Esophagus squamous epithelium (tissue), 5 donors: ENCODE data around the gene OR2AG2. TPM values are rescaled to one million over a fixed set of nuclear protein-coding genes. Genes with fewer than 3 reads are reported as not detected.
"Not testable (repeated sequence)": the region's sequence is repeated elsewhere in the genome, so short reads cannot be mapped to it uniquely, and the experiment has no call there.

Experiments used
- DNase-seq: peaks from one replicate; lab custom pipeline; 2025; lab: John Stamatoyannopoulos, UW
- H3K27ac ChIP-seq, 4 donors: fragments of 200-600 bp; sonication (generic); one replicate each; pipeline ENCODE4 v1.5.1; 2016 to 2019; ENCODE audit warnings: mild to moderate bottlenecking in 1 of 4
- H3K27me3 ChIP-seq, 4 donors: fragments of 200-600 bp; sonication (generic); 1 replicate in 3 of 4; 2 replicates in 1 of 4; pipeline versions ENCODE4 v1.5.1 to v1.6.0; 2017 to 2021; ENCODE audit warnings: antibody characterized with exemption in 1 of 4
- H3K36me3 ChIP-seq, 3 donors: fragments of 200-600 bp; sonication (generic); one replicate each; pipeline ENCODE4 v1.5.1; 2016 to 2019
- H3K4me1 ChIP-seq, 3 donors: fragments of 200-600 bp; sonication (generic); one replicate each; pipeline ENCODE4 v1.5.1; 2017 to 2019
- H3K4me3 ChIP-seq, 4 donors: fragments of 200-600 bp; sonication (generic); 1 replicate in 3 of 4; 2 replicates in 1 of 4; pipeline ENCODE4 v1.5.1; 2016 to 2019; ENCODE audit warnings: mild to moderate bottlenecking in 2 of 4, moderate library complexity in 1 of 4
- H3K9me3 ChIP-seq, 3 donors: fragments of 200-600 bp; sonication (generic); one replicate each; pipeline ENCODE4 v1.5.1; 2016 to 2019
- CTCF ChIP-seq, 6 experiments: fragments of 450-650 bp in 4 of 6; fragments of 200-600 bp in 2 of 6; sonication (generic) in 2 of 6; IDR thresholded peaks; one replicate each; pipeline ENCODE4 v1.5.1; 2016 to 2019; ENCODE audit warnings: antibody characterized with exemption in 6 of 6, mild to moderate bottlenecking in 4 of 6, moderate library complexity in 4 of 6
- POLR2A ChIP-seq, 4 donors: fragments of 450-650 bp; IDR thresholded peaks; one replicate each; pipeline ENCODE4 v1.6.1; 2017; ENCODE audit warnings: antibody characterized with exemption in 4 of 4, mild to moderate bottlenecking in 4 of 4, moderate library complexity in 3 of 4
- WGBS, 2 donors: methylation state at CpG; one replicate each; pipeline ENCODE4 v1.1.5; 2018; 5-methylcytosine and 5-hydroxymethylcytosine counted together
- intact Hi-C: fragments of 100-400 bp; cut with DNase I; formaldehyde crosslinking; loops from one replicate; pipeline ENCODE4 v1.15.0; 2022
- total RNA-seq, 4 donors: library from RNA; depleted of rRNA; stranded (reverse); fragments of >200 nt; gene quantifications; one replicate each; pipeline ENCODE4 v1.1.0, GENCODE V29; 2016
- donor health status: DM: yes; HTN: yes; CAD: no.

The OR2AG2 gene
- under 1 TPM in 3 of 4 donors, not detected in 1; 0.08 to 0.76 (median 0.13) TPM for total RNA-seq

- H3K27ac ChIP-seq = no peak within 1 kb of the TSS
- 73 to 86% methylated on average over 3 of the region's 4 CpGs for WGBS, 2 donors
- H3K36me3 ChIP-seq = no peaks in the 10 kb centered on the region
- H3K4me3 ChIP-seq = no peak within 1 kb of the TSS
- DNase-seq = no peak
- no peaks in the 10 kb centered on the region for H3K4me1 ChIP-seq
- no peaks in the 10 kb centered on the region for H3K9me3 ChIP-seq
- intact Hi-C loops = no loop called here
- no peaks in the 10 kb centered on the region for H3K27me3 ChIP-seq
- TF ChIP-seq POLR2A (IDR thresholded peaks at IDR 0.05) = no peak
- TF ChIP-seq CTCF (IDR thresholded peaks at IDR 0.05) = no peak
Measured at GRCh38 chr11:6771926-6772893, at the start of gene OR2AG2. Gene OR2AG2 (minus strand): TSS chr11:6771976. CDS start chr11:6768957, 3,019 bp downstream.

- intact Hi-C loops = no loop called here
- TF ChIP-seq CTCF (IDR thresholded peaks at IDR 0.05) = no peak
- no peak for TF ChIP-seq POLR2A (IDR thresholded peaks at IDR 0.05)
- H3K9me3 ChIP-seq = no peaks in the 10 kb centered on the region
- H3K27ac ChIP-seq = no peak overlapping the region
- 100% methylated on average over 2 of the region's 5 CpGs; no CpG with 5 or more reads in 1 of the 2 donors for WGBS, 2 donors
- H3K27me3 ChIP-seq = no peaks in the 10 kb centered on the region
- no peak overlapping the region for H3K4me3 ChIP-seq
- DNase-seq = no peak
- no peaks in the 10 kb centered on the region for H3K36me3 ChIP-seq
- H3K4me1 ChIP-seq = no peaks in the 10 kb centered on the region
Measured at GRCh38 chr11:6818967-6819366, 47.2 kb upstream of the OR2AG2 start.

GRCh38 chr11:6817694-6818093, 45.9 kb upstream of the OR2AG2 start:
- no peak for DNase-seq
- H3K27ac ChIP-seq = no peak overlapping the region
- no peak overlapping the region for H3K4me3 ChIP-seq
- no peaks in the 10 kb centered on the region for H3K36me3 ChIP-seq
- no peaks in the 10 kb centered on the region for H3K27me3 ChIP-seq
- no peaks in the 10 kb centered on the region for H3K4me1 ChIP-seq
- intact Hi-C loops = no loop called here
- no peaks in the 10 kb centered on the region for H3K9me3 ChIP-seq
- TF ChIP-seq POLR2A (IDR thresholded peaks at IDR 0.05) (no peak), CTCF (IDR thresholded peaks at IDR 0.05) (no peak)
- 53 to 57% methylated on average over 1 of the region's 1 CpG for WGBS, 2 donors

- Histone ChIP-seq H3K36me3 (no peaks in the 10 kb centered on the region), H3K9me3 (no peaks in the 10 kb centered on the region), H3K4me3 (no peak overlapping the region), H3K27ac (no peak overlapping the region), H3K4me1 (no peaks in the 10 kb centered on the region), H3K27me3 (no peaks in the 10 kb centered on the region)
- intact Hi-C loops = no loop called here
- 62 to 73% methylated on average over 2 of the region's 2 CpGs for WGBS, 2 donors
- no peak for DNase-seq
- no peak for TF ChIP-seq POLR2A (IDR thresholded peaks at IDR 0.05)
- no peak for TF ChIP-seq CTCF (IDR thresholded peaks at IDR 0.05)
Measured at GRCh38 chr11:6813656-6814055, 41.9 kb upstream of the OR2AG2 start.

GRCh38 chr11:6812390-6813005, 40.7 kb upstream of the OR2AG2 start:
- intact Hi-C loops = no loop called here
- TF ChIP-seq POLR2A (IDR thresholded peaks at IDR 0.05) (no peak), CTCF (IDR thresholded peaks at IDR 0.05) (peak; percentile 47 to 77 (median 66))
- Histone ChIP-seq H3K4me1 (no peaks in the 10 kb centered on the region), H3K9me3 (no peaks in the 10 kb centered on the region), H3K36me3 (no peaks in the 10 kb centered on the region), H3K27ac (no peak overlapping the region), H3K4me3 (no peak overlapping the region), H3K27me3 (no peaks in the 10 kb centered on the region)
- DNase-seq = no peak
- WGBS, 2 donors = 9 to 22% methylated on average over 3 to 5 of the region's 6 CpGs

GRCh38 chr11:6801075-6801474, 29.3 kb upstream of the OR2AG2 start:
- intact Hi-C loops, H3K27me3 ChIP-seq, DNase-seq, H3K4me1 ChIP-seq, H3K9me3 ChIP-seq, H3K36me3 ChIP-seq, H3K27ac ChIP-seq, H3K4me3 ChIP-seq: not testable (repeated sequence)
